HL-60 (cell line): ENCODE measurements around the gene OSBP2.

ENCODE experiments used
- DNase-seq, 2 experiments: peaks; one replicate each; pipeline ENCODE4 v3.0.0-alpha.2; 2010 to 2020; ENCODE audit warnings: low read depth in 1 of 2, low spot score in 1 of 2
- H3K27ac ChIP-seq: fragments of 250-450 bp; sonication (Bioruptor Pico); replicated peaks from 2 replicates; pipeline ENCODE4 v1.5.1; 2020; ENCODE audit warnings: mild to moderate bottlenecking, moderate library complexity
- H3K27me3 ChIP-seq: fragments of 250-450 bp; sonication (Bioruptor Pico); 2 replicates; pipeline ENCODE4 v1.5.1; 2021; ENCODE audit warnings: mild to moderate bottlenecking, moderate library complexity; ENCODE audit not compliant: insufficient read depth, poor library complexity, severe bottlenecking
- H3K4me3 ChIP-seq: replicated peaks from 2 replicates; pipeline ENCODE4 v1.5.1; 2011; ENCODE audit warnings: mild to moderate bottlenecking, control low read depth, low read length; ENCODE audit not compliant: insufficient read depth
- GABPA ChIP-seq: IDR thresholded peaks from 2 replicates; pipeline ENCODE4 v1.6.1; 2012; ENCODE audit warnings: low read depth
- POLR2AphosphoS5 ChIP-seq: IDR thresholded peaks from 2 replicates; pipeline ENCODE4 v1.6.1; 2012; ENCODE audit warnings: low read depth
- SPI1 ChIP-seq: IDR thresholded peaks from 2 replicates; pipeline ENCODE4 v1.6.1; 2012; ENCODE audit warnings: low read depth, mild to moderate bottlenecking, borderline replicate concordance
- TF ChIP-seq, protein P1 (sequence below): IDR thresholded peaks from 2 replicates; pipeline ENCODE4 v1.6.1; 2012; ENCODE audit warnings: low read depth; ENCODE audit not compliant: insufficient replicate concordance
- TF ChIP-seq, protein P2 (sequence below): IDR thresholded peaks from one replicate; pipeline ENCODE4 v1.5.1; 2011; ENCODE audit warnings: low read length, control low read depth, inconsistent platforms; ENCODE audit not compliant: insufficient read depth

OSBP2 gene

DNA sequence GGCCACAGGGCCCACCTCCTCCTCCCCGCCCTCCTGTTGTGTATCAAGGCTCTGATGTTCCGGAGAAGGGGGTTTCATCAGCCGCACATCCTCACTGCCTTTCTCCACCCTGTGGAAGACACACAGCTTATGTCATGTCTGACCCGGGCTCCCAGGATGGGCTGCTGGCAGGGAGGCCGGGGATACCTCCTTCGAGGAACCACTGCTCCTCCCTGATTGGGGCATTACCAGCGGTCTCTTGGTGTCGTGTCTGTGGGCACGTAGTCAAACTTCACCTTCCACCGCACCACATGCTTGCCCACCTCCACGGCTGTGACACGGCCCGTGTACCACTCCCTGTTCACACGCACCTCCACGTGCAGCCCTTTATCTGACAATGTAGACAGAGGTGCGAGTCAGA, 238.0 kb downstream of the OSBP2 start:
- H3K27ac ChIP-seq, result no peak overlapping the region
- no peak for DNase-seq
- H3K27me3 ChIP-seq, result no peaks in the 10 kb centered on the region
- no peak for TF ChIP-seq POLR2AphosphoS5
- TF ChIP-seq, protein P1, sequence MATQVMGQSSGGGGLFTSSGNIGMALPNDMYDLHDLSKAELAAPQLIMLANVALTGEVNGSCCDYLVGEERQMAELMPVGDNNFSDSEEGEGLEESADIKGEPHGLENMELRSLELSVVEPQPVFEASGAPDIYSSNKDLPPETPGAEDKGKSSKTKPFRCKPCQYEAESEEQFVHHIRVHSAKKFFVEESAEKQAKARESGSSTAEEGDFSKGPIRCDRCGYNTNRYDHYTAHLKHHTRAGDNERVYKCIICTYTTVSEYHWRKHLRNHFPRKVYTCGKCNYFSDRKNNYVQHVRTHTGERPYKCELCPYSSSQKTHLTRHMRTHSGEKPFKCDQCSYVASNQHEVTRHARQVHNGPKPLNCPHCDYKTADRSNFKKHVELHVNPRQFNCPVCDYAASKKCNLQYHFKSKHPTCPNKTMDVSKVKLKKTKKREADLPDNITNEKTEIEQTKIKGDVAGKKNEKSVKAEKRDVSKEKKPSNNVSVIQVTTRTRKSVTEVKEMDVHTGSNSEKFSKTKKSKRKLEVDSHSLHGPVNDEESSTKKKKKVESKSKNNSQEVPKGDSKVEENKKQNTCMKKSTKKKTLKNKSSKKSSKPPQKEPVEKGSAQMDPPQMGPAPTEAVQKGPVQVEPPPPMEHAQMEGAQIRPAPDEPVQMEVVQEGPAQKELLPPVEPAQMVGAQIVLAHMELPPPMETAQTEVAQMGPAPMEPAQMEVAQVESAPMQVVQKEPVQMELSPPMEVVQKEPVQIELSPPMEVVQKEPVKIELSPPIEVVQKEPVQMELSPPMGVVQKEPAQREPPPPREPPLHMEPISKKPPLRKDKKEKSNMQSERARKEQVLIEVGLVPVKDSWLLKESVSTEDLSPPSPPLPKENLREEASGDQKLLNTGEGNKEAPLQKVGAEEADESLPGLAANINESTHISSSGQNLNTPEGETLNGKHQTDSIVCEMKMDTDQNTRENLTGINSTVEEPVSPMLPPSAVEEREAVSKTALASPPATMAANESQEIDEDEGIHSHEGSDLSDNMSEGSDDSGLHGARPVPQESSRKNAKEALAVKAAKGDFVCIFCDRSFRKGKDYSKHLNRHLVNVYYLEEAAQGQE, result no peak
- no peak for TF ChIP-seq SPI1
- TF ChIP-seq GABPA, result no peak
- TF ChIP-seq, protein P2, sequence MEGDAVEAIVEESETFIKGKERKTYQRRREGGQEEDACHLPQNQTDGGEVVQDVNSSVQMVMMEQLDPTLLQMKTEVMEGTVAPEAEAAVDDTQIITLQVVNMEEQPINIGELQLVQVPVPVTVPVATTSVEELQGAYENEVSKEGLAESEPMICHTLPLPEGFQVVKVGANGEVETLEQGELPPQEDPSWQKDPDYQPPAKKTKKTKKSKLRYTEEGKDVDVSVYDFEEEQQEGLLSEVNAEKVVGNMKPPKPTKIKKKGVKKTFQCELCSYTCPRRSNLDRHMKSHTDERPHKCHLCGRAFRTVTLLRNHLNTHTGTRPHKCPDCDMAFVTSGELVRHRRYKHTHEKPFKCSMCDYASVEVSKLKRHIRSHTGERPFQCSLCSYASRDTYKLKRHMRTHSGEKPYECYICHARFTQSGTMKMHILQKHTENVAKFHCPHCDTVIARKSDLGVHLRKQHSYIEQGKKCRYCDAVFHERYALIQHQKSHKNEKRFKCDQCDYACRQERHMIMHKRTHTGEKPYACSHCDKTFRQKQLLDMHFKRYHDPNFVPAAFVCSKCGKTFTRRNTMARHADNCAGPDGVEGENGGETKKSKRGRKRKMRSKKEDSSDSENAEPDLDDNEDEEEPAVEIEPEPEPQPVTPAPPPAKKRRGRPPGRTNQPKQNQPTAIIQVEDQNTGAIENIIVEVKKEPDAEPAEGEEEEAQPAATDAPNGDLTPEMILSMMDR, result no peak
- H3K4me3 ChIP-seq, result no peak overlapping the region

DNA sequence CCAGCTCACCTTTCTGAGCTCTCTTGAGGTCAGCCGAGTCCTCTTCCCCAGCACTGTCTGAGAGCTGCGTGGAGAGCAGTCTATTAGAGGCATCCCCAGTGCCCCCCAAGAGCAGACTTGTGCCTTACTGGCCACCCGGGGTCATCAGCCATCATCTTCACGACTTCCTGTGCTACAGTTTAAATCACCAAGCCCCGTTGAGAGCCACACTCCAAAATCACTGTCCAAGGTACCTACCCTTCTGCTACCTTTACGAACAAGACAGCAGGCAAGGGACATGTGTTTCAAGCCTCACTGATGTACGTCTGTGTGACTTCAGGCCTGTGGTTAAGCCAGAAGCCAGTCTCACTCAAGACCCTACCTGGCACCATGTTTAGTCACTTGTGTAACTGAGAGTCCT, 238.8 kb downstream of the OSBP2 start:
- TF ChIP-seq, protein P2, result no peak
- TF ChIP-seq GABPA, result no peak
- TF ChIP-seq, protein P1, result peak; percentile 82
- TF ChIP-seq SPI1, result no peak
- Histone ChIP-seq H3K27me3 (no peaks in the 10 kb centered on the region), H3K27ac (no peak overlapping the region), H3K4me3 (no peak overlapping the region)
- no peak for DNase-seq

DNA sequence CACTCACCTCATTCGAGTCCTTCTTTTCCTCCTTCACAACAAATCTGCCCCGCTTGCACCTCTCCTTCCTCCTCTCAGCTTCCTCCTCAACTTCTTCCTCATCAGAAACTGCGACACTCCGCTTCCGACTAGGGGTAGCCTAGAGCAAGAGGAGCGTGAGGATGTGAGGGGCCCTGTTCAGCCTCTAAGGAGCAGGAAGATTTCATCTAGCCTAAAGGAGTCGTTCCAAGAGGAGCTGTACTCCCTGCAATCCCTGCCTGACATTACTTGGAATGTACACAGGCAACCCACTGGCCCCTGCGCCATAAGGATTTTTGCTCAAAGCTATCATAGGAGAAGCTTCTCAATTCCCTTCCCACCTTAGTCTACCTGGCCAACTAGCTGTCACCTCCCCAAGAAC, 239.4 kb downstream of the OSBP2 start:
- no peak overlapping the region for H3K27ac ChIP-seq
- TF ChIP-seq, protein P1, result no peak
- no peak for TF ChIP-seq SPI1
- no peak overlapping the region for H3K4me3 ChIP-seq
- no peaks in the 10 kb centered on the region for H3K27me3 ChIP-seq
- DNase-seq, result no peak
